WTC11 (cell line): ENCODE data around the gene OGDH. TPM values are rescaled to one million over a fixed set of nuclear protein-coding genes. Genes with fewer than 3 reads are reported as not detected.

Experiments
- ATAC-seq: fragments of 200-7000 bp; cut with Tn5 transposase; 2 replicates; pipeline ENCODE4 v1.10.0; 2021; ENCODE audit warnings: mild to moderate bottlenecking, moderate library complexity
- CTCF ChIA-PET: fragments of 300-600 bp; sonication (Branson Sonifier 250); formaldehyde crosslinking; loops from one replicate; lab custom pipeline; 2021; ENCODE audit warnings: antibody characterized with exemption; lab: Charles Lee
- POLR2A ChIA-PET: fragments of 350-600 bp; sonication (Branson Sonifier 250); formaldehyde crosslinking; loops from one replicate; lab custom pipeline; 2021; ENCODE audit warnings: antibody characterized with exemption; lab: Charles Lee
- DNase-seq: peaks from one replicate; pipeline ENCODE4 v3.0.0; 2021; ENCODE audit warnings: low spot score
- H3K27ac Mint-ChIP-seq: 2 replicates; pipeline ENCODE4 v1.8.0; 2021; ENCODE audit warnings: mixed read lengths
- H3K27me3 Mint-ChIP-seq: 2 replicates; pipeline ENCODE4 v1.8.0; 2021; ENCODE audit warnings: low read depth, mild to moderate bottlenecking, moderate library complexity, mixed read lengths
- H3K36me3 Mint-ChIP-seq: 2 replicates; pipeline ENCODE4 v1.8.0; 2021; ENCODE audit warnings: mixed read lengths
- H3K4me1 Mint-ChIP-seq: 2 replicates; pipeline ENCODE4 v1.8.0; 2022; ENCODE audit warnings: mixed read lengths
- H3K4me3 Mint-ChIP-seq: 2 replicates; pipeline ENCODE4 v1.8.0; 2021; ENCODE audit warnings: mild to moderate bottlenecking, moderate library complexity, mixed read lengths
- H3K9me3 Mint-ChIP-seq: 2 replicates; pipeline ENCODE4 v1.8.0; 2021; ENCODE audit warnings: mixed read lengths
- CREM ChIP-seq: sonication (generic); formaldehyde crosslinking; IDR thresholded peaks from 2 replicates; pipeline ENCODE4 v1.8.1; 2022; ENCODE audit warnings: mild to moderate bottlenecking, missing genetic modification reagents, moderate library complexity
- E2F1 ChIP-seq: sonication (generic); formaldehyde crosslinking; IDR thresholded peaks from 2 replicates; pipeline ENCODE4 v1.8.0; 2022; ENCODE audit warnings: mild to moderate bottlenecking, missing genetic modification reagents
- E2F4 ChIP-seq: sonication (generic); formaldehyde crosslinking; IDR thresholded peaks from 2 replicates; pipeline ENCODE4 v1.8.1; 2022; ENCODE audit warnings: low read depth, mild to moderate bottlenecking, moderate library complexity, missing genetic modification reagents, borderline replicate concordance
- ESRRA ChIP-seq: sonication (generic); formaldehyde crosslinking; IDR thresholded peaks from 2 replicates; pipeline ENCODE4 v1.8.1; 2022; ENCODE audit warnings: mild to moderate bottlenecking, missing genetic modification reagents, borderline replicate concordance
- GRHL2 ChIP-seq: fragments of 250-450 bp; sonication (Bioruptor Pico); IDR thresholded peaks from 2 replicates; pipeline ENCODE4 v1.8.0; 2022; ENCODE audit warnings: mild to moderate bottlenecking, moderate library complexity; ENCODE audit not compliant: insufficient replicate concordance, severe bottlenecking
- GTF2I ChIP-seq: fragments of 250-450 bp; sonication (Bioruptor Pico); conservative IDR thresholded peaks from 2 replicates; pipeline ENCODE4 v1.4.0; 2021; ENCODE audit warnings: mild to moderate bottlenecking
- NFE2L1 ChIP-seq: sonication (generic); formaldehyde crosslinking; IDR thresholded peaks from 2 replicates; pipeline ENCODE4 v1.8.1; 2023; ENCODE audit warnings: missing genetic modification reagents
- NR3C1 ChIP-seq: sonication (generic); formaldehyde crosslinking; conservative IDR thresholded peaks from 2 replicates; pipeline ENCODE4 v1.8.1; 2023; ENCODE audit warnings: low read depth, mild to moderate bottlenecking, missing genetic modification reagents
- PRRX2 ChIP-seq: fragments of 250-450 bp; sonication (Bioruptor Pico); IDR thresholded peaks from 2 replicates; pipeline ENCODE4 v1.8.0; 2021; ENCODE audit warnings: mild to moderate bottlenecking
- RORB ChIP-seq: fragments of 250-450 bp; sonication (Bioruptor Pico); IDR thresholded peaks from 2 replicates; pipeline ENCODE4 v1.9.0; 2021; ENCODE audit warnings: mild to moderate bottlenecking
- SMAD4 ChIP-seq: sonication (generic); formaldehyde crosslinking; IDR thresholded peaks from 2 replicates; pipeline ENCODE4 v1.8.0; 2022; ENCODE audit warnings: mild to moderate bottlenecking, missing genetic modification reagents
- SP1 ChIP-seq: sonication (generic); formaldehyde crosslinking; conservative IDR thresholded peaks from 2 replicates; pipeline ENCODE4 v1.8.1; 2022; ENCODE audit warnings: missing genetic modification reagents
- ZBTB21 ChIP-seq: sonication (generic); formaldehyde crosslinking; IDR thresholded peaks from 2 replicates; pipeline ENCODE4 v1.8.1; 2023; ENCODE audit warnings: mild to moderate bottlenecking, missing genetic modification reagents, borderline replicate concordance
- ZNF138 ChIP-seq: sonication (generic); formaldehyde crosslinking; conservative IDR thresholded peaks from 2 replicates; pipeline ENCODE4 v1.8.1; 2022; ENCODE audit warnings: mild to moderate bottlenecking, moderate library complexity, missing genetic modification reagents
- total RNA-seq: library from RNA; stranded (reverse); gene quantifications from 3 replicates; pipeline ENCODE4 v1.2.3, GENCODE V29; 2021
- TF ChIP-seq, protein P1 (sequence below): sonication (generic); formaldehyde crosslinking; IDR thresholded peaks from 2 replicates; pipeline ENCODE4 v1.8.0; 2022; ENCODE audit warnings: mild to moderate bottlenecking, missing genetic modification reagents
- TF ChIP-seq, protein P2 (sequence below): sonication (generic); formaldehyde crosslinking; IDR thresholded peaks from 2 replicates; pipeline ENCODE4 v1.8.0; 2023; ENCODE audit warnings: mild to moderate bottlenecking, missing genetic modification reagents
- TF ChIP-seq, protein P3 (sequence below): sonication (generic); formaldehyde crosslinking; IDR thresholded peaks from 2 replicates; pipeline ENCODE4 v1.8.0; 2022; ENCODE audit warnings: mild to moderate bottlenecking, missing genetic modification reagents
- TF ChIP-seq, protein P4 (sequence below): fragments of 250-450 bp; sonication (Bioruptor Pico); IDR thresholded peaks from 2 replicates; pipeline ENCODE4 v1.9.0; 2021; ENCODE audit warnings: mild to moderate bottlenecking
- TF ChIP-seq, protein P5 (sequence below): sonication (generic); formaldehyde crosslinking; IDR thresholded peaks from 2 replicates; pipeline ENCODE4 v1.8.1; 2022; ENCODE audit warnings: mild to moderate bottlenecking, missing genetic modification reagents, moderate library complexity, borderline replicate concordance
- TF ChIP-seq, protein P6 (sequence below): sonication (generic); formaldehyde crosslinking; IDR thresholded peaks from 2 replicates; pipeline ENCODE4 v1.8.0; 2023; ENCODE audit warnings: missing genetic modification reagents, mild to moderate bottlenecking, borderline replicate concordance

OGDH gene
- total RNA-seq, 1 experiment from 2014 or later, result 79.6 TPM

DNA sequence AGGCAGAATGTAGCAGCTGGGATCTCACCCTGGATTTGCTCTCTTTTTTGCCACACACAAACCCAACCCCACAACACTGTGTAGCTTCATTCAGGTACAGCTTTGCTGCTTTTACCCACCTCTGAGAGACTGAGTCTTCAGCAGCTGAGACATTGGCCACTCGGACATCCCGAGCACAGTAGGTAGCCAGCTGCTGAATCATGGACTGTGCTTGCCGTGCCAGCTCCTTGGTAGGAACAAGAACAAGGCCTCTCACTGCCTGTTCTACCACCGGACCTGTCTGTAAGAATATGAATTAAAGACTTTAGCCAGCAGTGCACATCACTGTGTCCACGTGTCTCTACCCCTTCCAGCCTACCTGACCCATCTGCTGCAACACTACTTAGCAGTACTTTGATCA is 33.7 kb upstream of the OGDH start:
- no peak for ATAC-seq
- TF ChIP-seq, protein P1, sequence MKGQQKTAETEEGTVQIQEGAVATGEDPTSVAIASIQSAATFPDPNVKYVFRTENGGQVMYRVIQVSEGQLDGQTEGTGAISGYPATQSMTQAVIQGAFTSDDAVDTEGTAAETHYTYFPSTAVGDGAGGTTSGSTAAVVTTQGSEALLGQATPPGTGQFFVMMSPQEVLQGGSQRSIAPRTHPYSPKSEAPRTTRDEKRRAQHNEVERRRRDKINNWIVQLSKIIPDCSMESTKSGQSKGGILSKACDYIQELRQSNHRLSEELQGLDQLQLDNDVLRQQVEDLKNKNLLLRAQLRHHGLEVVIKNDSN (CRISPR knock-in tag), result no peak
- TF ChIP-seq GTF2I (CRISPR knock-in tag) (no peak), SP1 (CRISPR knock-in tag) (no peak), E2F1 (no peak), NR3C1 (no peak), GRHL2 (CRISPR knock-in tag) (no peak), ZNF138 (no peak), RORB (CRISPR knock-in tag) (no peak), SMAD4 (CRISPR knock-in tag) (no peak), PRRX2 (no peak), E2F4 (no peak), NFE2L1 (no peak), ESRRA (CRISPR knock-in tag) (no peak)
- TF ChIP-seq, protein P2, sequence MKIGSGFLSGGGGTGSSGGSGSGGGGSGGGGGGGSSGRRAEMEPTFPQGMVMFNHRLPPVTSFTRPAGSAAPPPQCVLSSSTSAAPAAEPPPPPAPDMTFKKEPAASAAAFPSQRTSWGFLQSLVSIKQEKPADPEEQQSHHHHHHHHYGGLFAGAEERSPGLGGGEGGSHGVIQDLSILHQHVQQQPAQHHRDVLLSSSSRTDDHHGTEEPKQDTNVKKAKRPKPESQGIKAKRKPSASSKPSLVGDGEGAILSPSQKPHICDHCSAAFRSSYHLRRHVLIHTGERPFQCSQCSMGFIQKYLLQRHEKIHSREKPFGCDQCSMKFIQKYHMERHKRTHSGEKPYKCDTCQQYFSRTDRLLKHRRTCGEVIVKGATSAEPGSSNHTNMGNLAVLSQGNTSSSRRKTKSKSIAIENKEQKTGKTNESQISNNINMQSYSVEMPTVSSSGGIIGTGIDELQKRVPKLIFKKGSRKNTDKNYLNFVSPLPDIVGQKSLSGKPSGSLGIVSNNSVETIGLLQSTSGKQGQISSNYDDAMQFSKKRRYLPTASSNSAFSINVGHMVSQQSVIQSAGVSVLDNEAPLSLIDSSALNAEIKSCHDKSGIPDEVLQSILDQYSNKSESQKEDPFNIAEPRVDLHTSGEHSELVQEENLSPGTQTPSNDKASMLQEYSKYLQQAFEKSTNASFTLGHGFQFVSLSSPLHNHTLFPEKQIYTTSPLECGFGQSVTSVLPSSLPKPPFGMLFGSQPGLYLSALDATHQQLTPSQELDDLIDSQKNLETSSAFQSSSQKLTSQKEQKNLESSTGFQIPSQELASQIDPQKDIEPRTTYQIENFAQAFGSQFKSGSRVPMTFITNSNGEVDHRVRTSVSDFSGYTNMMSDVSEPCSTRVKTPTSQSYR (CRISPR knock-in tag), result no peak
- CTCF ChIA-PET, result no interaction called here
- H3K27ac Mint-ChIP-seq, result peak overlapping the region; percentile 91; the same call in 1 of the 2 replicates
- H3K36me3 Mint-ChIP-seq, result peaks cover 65% of the 10 kb centered on the region
- H3K9me3 Mint-ChIP-seq, result no peaks in the 10 kb centered on the region
- peak overlapping the region; percentile 89 for H3K4me3 Mint-ChIP-seq
- H3K4me1 Mint-ChIP-seq, result peaks cover 23% of the 10 kb centered on the region
- H3K27me3 Mint-ChIP-seq, result no peaks in the 10 kb centered on the region
- POLR2A ChIA-PET, result interaction anchor here (1.5 kb wide), 1 partner anchor 34 kb away, joined by 5 read pairs; the partner anchor contains the start of gene OGDH
- no peak for DNase-seq

GRCh38 chr7:44573464-44574286 is 32.8 kb upstream of the OGDH start, which contains the start of gene DDX56:
Gene DDX56, minus strand, starts transcription at chr7:44573908. Its CDS starts 13 bp downstream, at chr7:44573895.
- peak; percentile 91 for DNase-seq
- peaks cover 23% of the 10 kb centered on the region for H3K4me1 Mint-ChIP-seq
- peak within 1 kb of the TSS; percentile 89 for H3K4me3 Mint-ChIP-seq
- ChIA-PET CTCF (interaction anchor here (1.0 to 2.0 kb wide), 5 partner anchors 8 to 283 kb away, joined by 3 to 22 read pairs (median 7); no protein-coding TSS in a partner anchor), POLR2A (interaction anchor here (0.7 to 1.5 kb wide), 6 partner anchors 8 to 312 kb away, joined by 3 to 7 read pairs (median 4); partner anchors contain the start of genes OGDH, PURB and TMED4)
- no peaks in the 10 kb centered on the region for H3K9me3 Mint-ChIP-seq
- peak within 1 kb of the TSS; percentile 99 for H3K27ac Mint-ChIP-seq
- ATAC-seq, result peak; percentile 97
- H3K27me3 Mint-ChIP-seq, result no peaks in the 10 kb centered on the region
- H3K36me3 Mint-ChIP-seq, result peaks cover 63% of the 10 kb centered on the region
- TF ChIP-seq, protein P3, sequence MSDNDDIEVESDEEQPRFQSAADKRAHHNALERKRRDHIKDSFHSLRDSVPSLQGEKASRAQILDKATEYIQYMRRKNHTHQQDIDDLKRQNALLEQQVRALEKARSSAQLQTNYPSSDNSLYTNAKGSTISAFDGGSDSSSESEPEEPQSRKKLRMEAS (CRISPR knock-in tag), result peak; percentile 99
- TF ChIP-seq, protein P4, sequence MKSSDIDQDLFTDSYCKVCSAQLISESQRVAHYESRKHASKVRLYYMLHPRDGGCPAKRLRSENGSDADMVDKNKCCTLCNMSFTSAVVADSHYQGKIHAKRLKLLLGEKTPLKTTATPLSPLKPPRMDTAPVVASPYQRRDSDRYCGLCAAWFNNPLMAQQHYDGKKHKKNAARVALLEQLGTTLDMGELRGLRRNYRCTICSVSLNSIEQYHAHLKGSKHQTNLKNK (CRISPR knock-in tag), result no peak
- TF ChIP-seq CREM (CRISPR knock-in tag), result no peak; the same call in 1 of the 2 replicates
- TF ChIP-seq, protein P5, sequence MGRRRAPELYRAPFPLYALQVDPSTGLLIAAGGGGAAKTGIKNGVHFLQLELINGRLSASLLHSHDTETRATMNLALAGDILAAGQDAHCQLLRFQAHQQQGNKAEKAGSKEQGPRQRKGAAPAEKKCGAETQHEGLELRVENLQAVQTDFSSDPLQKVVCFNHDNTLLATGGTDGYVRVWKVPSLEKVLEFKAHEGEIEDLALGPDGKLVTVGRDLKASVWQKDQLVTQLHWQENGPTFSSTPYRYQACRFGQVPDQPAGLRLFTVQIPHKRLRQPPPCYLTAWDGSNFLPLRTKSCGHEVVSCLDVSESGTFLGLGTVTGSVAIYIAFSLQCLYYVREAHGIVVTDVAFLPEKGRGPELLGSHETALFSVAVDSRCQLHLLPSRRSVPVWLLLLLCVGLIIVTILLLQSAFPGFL (CRISPR knock-in tag), result peak; percentile 77; the same call in 1 of the 2 replicates
- TF ChIP-seq, protein P6, sequence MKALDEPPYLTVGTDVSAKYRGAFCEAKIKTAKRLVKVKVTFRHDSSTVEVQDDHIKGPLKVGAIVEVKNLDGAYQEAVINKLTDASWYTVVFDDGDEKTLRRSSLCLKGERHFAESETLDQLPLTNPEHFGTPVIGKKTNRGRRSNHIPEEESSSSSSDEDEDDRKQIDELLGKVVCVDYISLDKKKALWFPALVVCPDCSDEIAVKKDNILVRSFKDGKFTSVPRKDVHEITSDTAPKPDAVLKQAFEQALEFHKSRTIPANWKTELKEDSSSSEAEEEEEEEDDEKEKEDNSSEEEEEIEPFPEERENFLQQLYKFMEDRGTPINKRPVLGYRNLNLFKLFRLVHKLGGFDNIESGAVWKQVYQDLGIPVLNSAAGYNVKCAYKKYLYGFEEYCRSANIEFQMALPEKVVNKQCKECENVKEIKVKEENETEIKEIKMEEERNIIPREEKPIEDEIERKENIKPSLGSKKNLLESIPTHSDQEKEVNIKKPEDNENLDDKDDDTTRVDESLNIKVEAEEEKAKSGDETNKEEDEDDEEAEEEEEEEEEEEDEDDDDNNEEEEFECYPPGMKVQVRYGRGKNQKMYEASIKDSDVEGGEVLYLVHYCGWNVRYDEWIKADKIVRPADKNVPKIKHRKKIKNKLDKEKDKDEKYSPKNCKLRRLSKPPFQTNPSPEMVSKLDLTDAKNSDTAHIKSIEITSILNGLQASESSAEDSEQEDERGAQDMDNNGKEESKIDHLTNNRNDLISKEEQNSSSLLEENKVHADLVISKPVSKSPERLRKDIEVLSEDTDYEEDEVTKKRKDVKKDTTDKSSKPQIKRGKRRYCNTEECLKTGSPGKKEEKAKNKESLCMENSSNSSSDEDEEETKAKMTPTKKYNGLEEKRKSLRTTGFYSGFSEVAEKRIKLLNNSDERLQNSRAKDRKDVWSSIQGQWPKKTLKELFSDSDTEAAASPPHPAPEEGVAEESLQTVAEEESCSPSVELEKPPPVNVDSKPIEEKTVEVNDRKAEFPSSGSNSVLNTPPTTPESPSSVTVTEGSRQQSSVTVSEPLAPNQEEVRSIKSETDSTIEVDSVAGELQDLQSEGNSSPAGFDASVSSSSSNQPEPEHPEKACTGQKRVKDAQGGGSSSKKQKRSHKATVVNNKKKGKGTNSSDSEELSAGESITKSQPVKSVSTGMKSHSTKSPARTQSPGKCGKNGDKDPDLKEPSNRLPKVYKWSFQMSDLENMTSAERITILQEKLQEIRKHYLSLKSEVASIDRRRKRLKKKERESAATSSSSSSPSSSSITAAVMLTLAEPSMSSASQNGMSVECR, result peak; percentile 76; the same call in 1 of the 2 replicates
- no peak for TF ChIP-seq ZBTB21 (CRISPR knock-in tag)
